Hepatic stellate cell (primary cell): ENCODE results near the gene CCDC24.

ENCODE experiments used
- DNase-seq: peaks from one replicate; pipeline ENCODE4 v3.0.0; 2011; ENCODE audit warnings: low spot score

The CCDC24 gene

GRCh38 chr1:43963890-43964289, 27.5 kb upstream of the CCDC24 start:
- DNase-seq = no peak

DNA sequence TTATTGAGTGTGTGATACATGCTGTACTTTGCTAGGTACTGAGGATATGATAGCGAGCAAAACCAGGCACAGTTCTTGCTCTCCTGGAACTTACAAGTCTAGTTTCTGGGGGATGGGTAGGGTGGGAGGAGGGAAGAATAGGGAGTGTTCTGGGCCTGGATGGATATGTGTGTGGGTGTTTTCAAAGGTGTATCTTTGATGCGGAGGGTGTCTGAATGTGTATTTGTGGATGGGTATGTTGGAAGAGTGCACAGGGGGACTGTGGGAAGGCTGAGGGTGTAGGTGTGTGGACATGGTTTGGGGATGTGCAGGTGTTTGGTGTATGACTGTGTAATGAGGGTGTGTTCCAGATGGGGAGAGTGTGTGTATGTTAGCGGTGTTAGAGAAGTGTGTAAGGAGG, 26.1 kb upstream of the CCDC24 start:
- DNase-seq = no peak

GRCh38 chr1:43968348-43968948, 23.0 kb upstream of the CCDC24 start:
- peak; percentile 39 for DNase-seq

GRCh38 chr1:43969416-43969745, 22.0 kb upstream of the CCDC24 start:
- no peak for DNase-seq

- DNase-seq = peak; percentile 100
Measured at GRCh38 chr1:43969746-43970466, 21.5 kb upstream of the CCDC24 start, which contains the start of gene DPH2. Gene DPH2 (plus strand): TSS chr1:43970010. CDS start chr1:43970176, 166 bp downstream.

GRCh38 chr1:43970502-43970901, 20.9 kb upstream of the CCDC24 start:
- no peak for DNase-seq

DNA sequence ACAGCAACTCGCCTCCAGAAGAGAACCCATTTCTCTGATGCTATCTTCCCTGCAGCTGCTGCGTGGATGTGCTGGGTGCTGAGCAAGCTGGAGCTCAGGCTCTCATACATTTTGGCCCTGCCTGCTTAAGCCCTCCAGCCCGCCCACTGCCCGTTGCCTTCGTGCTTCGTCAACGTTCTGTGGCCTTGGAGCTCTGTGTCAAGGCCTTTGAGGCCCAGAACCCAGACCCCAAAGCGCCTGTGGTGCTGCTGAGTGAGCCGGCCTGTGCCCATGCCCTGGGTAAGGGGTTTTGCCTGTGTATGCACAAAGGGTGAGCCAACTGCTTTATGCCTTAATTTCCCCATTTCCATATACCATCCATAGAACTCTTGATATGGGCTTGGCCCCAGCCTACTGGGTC, 20.5 kb upstream of the CCDC24 start:
- no peak for DNase-seq

GRCh38 chr1:43971336-43971980, 19.9 kb upstream of the CCDC24 start:
- no peak for DNase-seq

- no peak for DNase-seq
Measured at GRCh38 chr1:43973981-43974442, 17.4 kb upstream of the CCDC24 start.

GRCh38 chr1:43974443-43975248, 16.8 kb upstream of the CCDC24 start, which contains the start of gene ATP6V0B:
Gene ATP6V0B (plus strand): TSS chr1:43974960. CDS start chr1:43975041, 81 bp downstream.
- DNase-seq = peak; percentile 99

GRCh38 chr1:43975249-43975961, 16.0 kb upstream of the CCDC24 start:
- DNase-seq = peak; percentile 70

- no peak for DNase-seq
Measured at GRCh38 chr1:43976045-43976444, 15.4 kb upstream of the CCDC24 start.

- no peak for DNase-seq
Measured at GRCh38 chr1:43976890-43977289, 14.5 kb upstream of the CCDC24 start.

DNA sequence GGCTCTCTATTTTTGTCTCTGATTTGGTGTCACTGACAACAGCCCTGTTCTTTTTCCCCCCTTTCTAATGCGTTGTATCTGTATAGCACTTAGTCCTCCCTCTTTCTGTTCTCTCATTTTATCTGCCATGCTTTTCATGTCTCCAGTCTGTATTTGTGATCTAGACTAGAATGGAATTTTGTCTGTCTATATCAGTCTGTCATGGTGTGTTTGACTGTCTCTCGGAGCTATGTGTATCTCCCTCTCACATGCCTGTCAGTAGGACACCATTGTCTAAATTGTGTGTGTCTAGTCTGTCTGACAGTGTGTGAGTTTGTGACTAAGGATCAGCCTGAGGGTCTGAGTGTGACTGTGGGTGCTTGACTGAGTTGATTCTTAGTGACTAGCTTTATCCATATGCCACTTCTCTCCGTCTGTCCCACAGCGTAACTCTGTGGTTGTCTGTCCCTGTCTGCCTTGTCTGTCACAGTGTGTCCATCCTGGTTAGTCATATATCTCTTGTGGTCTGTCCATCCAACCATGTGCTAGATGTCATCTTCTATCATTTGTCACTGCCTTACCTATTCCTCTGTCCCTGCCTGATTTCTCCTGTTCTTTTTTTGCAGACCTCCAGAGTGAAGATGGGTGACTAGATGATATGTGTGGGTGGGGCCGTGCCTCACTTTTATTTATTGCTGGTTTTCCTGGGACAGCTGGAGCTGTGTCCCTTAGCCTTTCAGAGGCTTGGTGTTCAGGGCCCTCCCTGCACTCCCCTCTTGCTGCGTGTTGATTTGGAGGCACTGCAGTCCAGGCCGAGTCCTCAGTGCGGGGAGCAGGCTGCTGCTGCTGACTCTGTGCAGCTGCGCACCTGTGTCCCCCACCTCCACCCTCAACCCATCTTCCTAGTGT, 13.8 kb upstream of the CCDC24 start:
- no peak for DNase-seq

- no peak for DNase-seq
Measured at GRCh38 chr1:43978264-43978550, 13.2 kb upstream of the CCDC24 start.

DNA sequence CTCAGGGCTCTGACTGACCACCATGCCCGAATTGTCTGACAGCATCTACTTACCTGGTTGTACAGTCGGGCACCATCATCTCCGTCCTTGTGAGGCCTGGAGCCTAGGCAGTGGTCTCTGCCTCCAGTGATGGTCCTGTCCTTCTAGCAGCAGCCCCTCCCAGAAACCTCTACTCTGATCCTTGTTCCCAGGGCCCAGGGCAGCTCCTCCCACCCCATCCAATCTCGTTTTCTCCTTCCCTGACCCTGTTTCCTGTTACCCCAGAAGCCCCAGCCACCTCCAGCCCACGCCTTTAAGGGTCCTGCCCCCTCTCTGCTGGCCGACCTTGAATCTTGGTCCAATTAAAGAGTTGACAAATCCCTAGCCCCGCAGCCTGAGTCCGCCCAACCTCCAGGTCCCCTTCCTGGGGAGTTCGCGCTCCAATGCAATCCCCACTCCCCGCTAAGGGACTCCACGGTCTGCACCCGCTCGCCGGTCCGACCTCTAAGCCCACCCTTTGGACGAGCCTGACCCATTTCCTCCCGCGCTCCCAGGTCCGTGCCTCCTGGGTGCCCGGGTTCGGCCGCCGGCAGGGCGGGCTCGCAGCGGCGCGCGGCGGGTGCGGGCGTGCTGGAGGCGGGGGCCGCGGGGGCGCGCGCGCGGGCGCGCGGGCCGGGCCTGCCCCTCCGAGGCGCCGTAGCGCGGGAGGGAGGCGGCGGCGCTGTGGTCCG, 12.7 kb upstream of the CCDC24 start, which contains the start of gene B4GALT2:
Gene B4GALT2 (plus strand): TSS at position 660 of the 710 bp plus-strand sequence. CDS start 1,951 bp downstream, outside the sequence.
- peak; percentile 87 for DNase-seq

GRCh38 chr1:43979261-43979527, 12.2 kb upstream of the CCDC24 start:
- no peak for DNase-seq

GRCh38 chr1:43979528-43980254, 11.7 kb upstream of the CCDC24 start:
- peak; percentile 78 for DNase-seq

DNA sequence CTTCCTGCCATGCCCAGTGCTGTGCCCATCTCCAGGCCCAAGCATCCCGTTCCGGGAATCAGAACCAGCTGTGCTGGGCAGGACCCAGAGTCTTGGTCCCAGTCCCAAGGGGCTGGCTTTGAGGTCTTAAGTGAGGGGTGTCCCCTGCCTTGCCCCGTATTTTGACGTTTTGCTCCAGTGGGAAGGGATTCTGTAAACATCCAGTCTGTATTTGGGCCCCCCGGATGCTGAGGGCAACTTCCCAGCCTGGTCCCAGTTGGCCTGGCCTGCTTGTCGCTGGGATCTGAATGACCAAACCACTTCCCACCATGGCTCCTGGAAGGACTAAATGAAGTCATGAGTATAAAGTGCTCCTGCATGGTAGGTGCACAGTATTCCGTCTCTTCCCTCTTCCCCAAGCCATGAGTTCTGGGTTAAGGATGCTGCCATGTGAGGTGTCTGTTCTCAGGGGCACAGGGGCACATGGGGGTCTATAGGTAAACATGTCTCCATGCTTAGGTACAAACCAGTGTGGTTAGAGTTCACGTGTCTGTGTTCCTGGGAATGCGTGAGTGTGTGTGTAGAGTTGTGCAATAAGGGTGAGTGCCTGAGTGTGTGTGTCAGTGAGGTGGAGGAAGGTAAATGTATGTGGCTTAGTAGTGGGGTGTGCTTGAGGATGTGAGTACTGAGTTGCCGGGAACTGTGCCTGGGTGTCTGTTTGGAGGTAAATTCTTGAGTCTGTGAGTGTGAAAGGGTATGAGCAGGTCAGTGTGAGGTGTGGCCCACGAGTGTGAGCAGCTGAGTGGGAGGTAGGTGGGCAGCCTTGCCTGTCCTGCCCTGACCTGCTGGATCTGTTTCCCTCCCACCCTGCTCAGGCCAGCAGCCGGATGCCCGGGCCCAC, 10.9 kb upstream of the CCDC24 start:
- DNase-seq = peak; percentile 42
